ENCODE data around the gene RNF25.

RNF25 gene

GRCh38 chr2:218643751-218644310 is 28.0 kb downstream of the RNF25 start:
- TF ChIP-seq CTCF (IDR thresholded peaks at IDR 0.05; ENCODE audit: low read depth, low read length), result no peak
- no peak for DNase-seq (ENCODE audit: extremely low read depth, low read depth)

- no peak for DNase-seq (ENCODE audit: extremely low read depth, low read depth)
- TF ChIP-seq CTCF (IDR thresholded peaks at IDR 0.05; ENCODE audit: low read depth, low read length), result no peak
Observed at GRCh38 chr2:218642786-218643185, 29.0 kb downstream of the RNF25 start.

GRCh38 chr2:218642121-218642656 is 29.6 kb downstream of the RNF25 start:
- no peak for TF ChIP-seq CTCF (IDR thresholded peaks at IDR 0.05; ENCODE audit: low read depth, low read length)
- no peak for DNase-seq (ENCODE audit: extremely low read depth, low read depth)

GRCh38 chr2:218638372-218638771 is 33.4 kb downstream of the RNF25 start:
- no peak for TF ChIP-seq CTCF (IDR thresholded peaks at IDR 0.05; ENCODE audit: low read depth, low read length)
- no peak for DNase-seq (ENCODE audit: extremely low read depth, low read depth)

GRCh38 chr2:218635719-218636118 is 36.1 kb downstream of the RNF25 start:
- no peak for DNase-seq (ENCODE audit: extremely low read depth, low read depth)
- no peak for TF ChIP-seq CTCF (IDR thresholded peaks at IDR 0.05; ENCODE audit: low read depth, low read length)

GRCh38 chr2:218631837-218632236 is 40.0 kb downstream of the RNF25 start:
- TF ChIP-seq CTCF (IDR thresholded peaks at IDR 0.05; ENCODE audit: low read depth, low read length), result no peak
- no peak for DNase-seq (ENCODE audit: extremely low read depth, low read depth)

GRCh38 chr2:218627939-218628338 is 43.9 kb downstream of the RNF25 start:
- no peak for TF ChIP-seq CTCF (IDR thresholded peaks at IDR 0.05; ENCODE audit: low read depth, low read length)

More at GRCh38 chr2:218627939-218628338, 43.9 kb downstream of the RNF25 start:
- no peak for DNase-seq (ENCODE audit: extremely low read depth, low read depth)

All from AG09319 (cell line).